ENCODE data around the gene DRC7.

The DRC7 gene

DNA sequence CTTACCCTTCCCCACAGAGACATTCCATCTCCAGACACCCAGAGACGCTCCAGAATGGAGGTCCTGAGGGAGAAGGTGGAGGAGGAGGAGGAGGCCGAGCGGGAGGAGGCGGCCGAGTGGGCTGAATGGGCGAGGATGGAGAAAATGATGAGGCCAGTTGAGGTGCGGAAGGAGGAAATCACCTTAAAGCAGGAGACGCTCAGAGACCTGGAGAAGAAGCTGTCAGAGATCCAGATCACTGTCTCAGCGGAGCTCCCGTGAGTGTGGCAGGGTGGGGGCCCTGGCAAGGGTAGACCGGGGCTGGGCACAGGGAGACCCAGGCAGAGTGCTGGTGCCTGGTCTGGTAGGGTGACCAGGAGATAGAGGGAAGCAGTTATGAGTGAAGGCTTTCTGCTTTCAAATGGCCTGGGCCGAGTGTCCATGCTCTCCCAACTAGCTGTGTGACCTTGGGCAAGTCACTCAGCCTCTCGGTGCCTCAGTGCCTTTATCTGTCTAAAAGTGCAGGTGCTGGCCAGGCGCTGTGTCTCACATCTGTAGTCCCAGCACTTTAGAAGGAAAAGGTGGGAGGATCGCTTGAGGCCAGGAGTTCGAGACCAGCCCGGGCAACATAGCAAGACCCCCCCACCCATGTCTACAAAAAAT, 3.4 kb downstream of the DRC7 start:
- Histone ChIP-seq H3K27ac (ENCODE audit: low read depth, low read length) (no peak overlapping the region), H3K4me2 (ENCODE audit: low read length) (no peak overlapping the region), H3F3A (ENCODE audit: control insufficient read depth, insufficient read depth) (no peaks in the 10 kb centered on the region), H3K79me2 (ENCODE audit: control insufficient read depth, low read length) (no peaks in the 10 kb centered on the region), H3K4me3 (ENCODE audit: low read length) (no peak overlapping the region), H4K20me1 (ENCODE audit: control insufficient read depth, insufficient read depth, low read depth, low read length) (no peaks in the 10 kb centered on the region), H3K27me3 (ENCODE audit: control insufficient read depth, low read length) (no peaks in the 10 kb centered on the region), H3K36me3 (ENCODE audit: control insufficient read depth, low read length) (no peaks in the 10 kb centered on the region), H3K9me3 (ENCODE audit: control insufficient read depth, insufficient read depth, low read length) (no peaks in the 10 kb centered on the region), H3K4me1 (ENCODE audit: control insufficient read depth, low read length) (peaks cover 9% of the 10 kb centered on the region), H3K9me2 (replicated peaks; ENCODE audit: control insufficient read depth, low read length) (no peaks in the 10 kb centered on the region)
- TF ChIP-seq EZH2phosphoT487 (IDR thresholded peaks at IDR 0.05; ENCODE audit: borderline replicate concordance, low read length), result no peak
- TF ChIP-seq, protein P1, sequence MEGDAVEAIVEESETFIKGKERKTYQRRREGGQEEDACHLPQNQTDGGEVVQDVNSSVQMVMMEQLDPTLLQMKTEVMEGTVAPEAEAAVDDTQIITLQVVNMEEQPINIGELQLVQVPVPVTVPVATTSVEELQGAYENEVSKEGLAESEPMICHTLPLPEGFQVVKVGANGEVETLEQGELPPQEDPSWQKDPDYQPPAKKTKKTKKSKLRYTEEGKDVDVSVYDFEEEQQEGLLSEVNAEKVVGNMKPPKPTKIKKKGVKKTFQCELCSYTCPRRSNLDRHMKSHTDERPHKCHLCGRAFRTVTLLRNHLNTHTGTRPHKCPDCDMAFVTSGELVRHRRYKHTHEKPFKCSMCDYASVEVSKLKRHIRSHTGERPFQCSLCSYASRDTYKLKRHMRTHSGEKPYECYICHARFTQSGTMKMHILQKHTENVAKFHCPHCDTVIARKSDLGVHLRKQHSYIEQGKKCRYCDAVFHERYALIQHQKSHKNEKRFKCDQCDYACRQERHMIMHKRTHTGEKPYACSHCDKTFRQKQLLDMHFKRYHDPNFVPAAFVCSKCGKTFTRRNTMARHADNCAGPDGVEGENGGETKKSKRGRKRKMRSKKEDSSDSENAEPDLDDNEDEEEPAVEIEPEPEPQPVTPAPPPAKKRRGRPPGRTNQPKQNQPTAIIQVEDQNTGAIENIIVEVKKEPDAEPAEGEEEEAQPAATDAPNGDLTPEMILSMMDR (IDR thresholded peaks at IDR 0.05; ENCODE audit: low read depth, low read length, poor library complexity, severe bottlenecking), result no peak

DNA sequence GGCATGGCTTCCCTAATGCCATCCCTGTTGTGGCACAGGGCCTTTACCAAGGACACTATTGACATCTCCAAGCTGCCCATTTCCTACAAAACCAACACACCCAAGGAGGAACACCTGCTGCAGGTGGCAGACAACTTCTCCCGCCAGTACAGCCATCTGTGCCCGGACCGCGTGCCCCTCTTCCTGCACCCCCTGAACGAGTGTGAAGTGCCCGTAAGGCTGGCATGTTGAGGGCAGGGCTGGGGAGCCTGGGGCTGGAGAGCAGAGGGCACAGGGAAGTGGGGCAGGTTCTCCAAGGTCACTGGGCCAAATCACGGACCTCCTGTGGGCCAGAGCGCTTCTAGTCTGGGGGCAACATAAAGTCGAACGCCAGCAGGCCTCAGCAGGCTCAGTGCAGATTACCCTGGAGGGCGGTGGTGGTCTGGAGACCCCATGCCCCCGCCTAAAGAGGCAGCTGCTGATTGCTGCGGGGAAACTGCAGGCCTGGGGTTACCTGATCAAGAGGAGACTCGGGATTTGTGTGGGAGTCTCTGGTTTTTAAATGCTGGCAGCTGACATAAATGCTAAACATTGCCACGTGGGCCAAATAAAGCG, 4.3 kb downstream of the DRC7 start:
- Histone ChIP-seq H3K27me3 (ENCODE audit: control insufficient read depth, low read length) (no peaks in the 10 kb centered on the region), H3K79me2 (ENCODE audit: control insufficient read depth, low read length) (no peaks in the 10 kb centered on the region), H3K4me2 (ENCODE audit: low read length) (no peak overlapping the region), H3K36me3 (ENCODE audit: control insufficient read depth, low read length) (no peaks in the 10 kb centered on the region), H4K20me1 (ENCODE audit: control insufficient read depth, insufficient read depth, low read depth, low read length) (no peaks in the 10 kb centered on the region), H3K27ac (ENCODE audit: low read depth, low read length) (no peak overlapping the region), H3K9me2 (replicated peaks; ENCODE audit: control insufficient read depth, low read length) (no peaks in the 10 kb centered on the region), H3F3A (ENCODE audit: control insufficient read depth, insufficient read depth) (no peaks in the 10 kb centered on the region), H3K4me3 (ENCODE audit: low read length) (no peak overlapping the region), H3K9me3 (ENCODE audit: control insufficient read depth, insufficient read depth, low read length) (no peaks in the 10 kb centered on the region), H3K4me1 (ENCODE audit: control insufficient read depth, low read length) (peaks cover 9% of the 10 kb centered on the region)
- TF ChIP-seq, protein P1 (IDR thresholded peaks at IDR 0.05; ENCODE audit: low read depth, low read length, poor library complexity, severe bottlenecking), result no peak
- TF ChIP-seq EZH2phosphoT487 (IDR thresholded peaks at IDR 0.05; ENCODE audit: borderline replicate concordance, low read length), result no peak

DNA sequence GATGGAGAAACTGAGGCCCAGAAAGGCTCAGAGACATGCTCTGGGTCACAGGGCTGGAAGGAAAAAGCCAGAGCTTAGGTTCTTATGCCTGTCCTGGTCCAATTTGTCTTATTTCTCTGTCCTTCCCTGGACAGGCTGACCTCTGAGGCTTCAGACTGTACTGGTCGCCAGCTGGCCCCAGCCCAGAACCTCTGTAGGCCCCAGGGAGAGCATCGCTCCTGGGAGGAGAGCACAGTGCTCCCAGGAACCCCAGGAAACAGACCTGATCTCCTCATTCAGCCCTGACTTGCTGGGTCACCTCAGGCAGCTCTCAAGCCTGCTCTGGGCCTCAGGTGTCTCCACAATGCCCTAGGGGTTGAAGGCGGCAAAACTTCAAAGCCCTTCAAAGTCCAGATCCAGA, 4.9 kb downstream of the DRC7 start:
- no peak overlapping the region for H3K4me3 ChIP-seq (ENCODE audit: low read length)
- H3K36me3 ChIP-seq (ENCODE audit: control insufficient read depth, low read length), result no peaks in the 10 kb centered on the region
- H3F3A ChIP-seq (ENCODE audit: control insufficient read depth, insufficient read depth), result no peaks in the 10 kb centered on the region
- no peaks in the 10 kb centered on the region for H3K79me2 ChIP-seq (ENCODE audit: control insufficient read depth, low read length)
- no peaks in the 10 kb centered on the region for H4K20me1 ChIP-seq (ENCODE audit: control insufficient read depth, insufficient read depth, low read depth, low read length)
- no peaks in the 10 kb centered on the region for H3K27me3 ChIP-seq (ENCODE audit: control insufficient read depth, low read length)
- H3K9me2 ChIP-seq (replicated peaks; ENCODE audit: control insufficient read depth, low read length), result no peaks in the 10 kb centered on the region
- no peaks in the 10 kb centered on the region for H3K9me3 ChIP-seq (ENCODE audit: control insufficient read depth, insufficient read depth, low read length)
- peaks cover 9% of the 10 kb centered on the region for H3K4me1 ChIP-seq (ENCODE audit: control insufficient read depth, low read length)
- H3K4me2 ChIP-seq (ENCODE audit: low read length), result no peak overlapping the region
- TF ChIP-seq, protein P1 (IDR thresholded peaks at IDR 0.05; ENCODE audit: low read depth, low read length, poor library complexity, severe bottlenecking), result no peak
- no peak for TF ChIP-seq EZH2phosphoT487 (IDR thresholded peaks at IDR 0.05; ENCODE audit: borderline replicate concordance, low read length)
- no peak overlapping the region for H3K27ac ChIP-seq (ENCODE audit: low read depth, low read length)

All from DOHH2 (cell line).